H1 (cell line): ENCODE measurements around the gene FOXP2. TPM values are rescaled to one million over a fixed set of nuclear protein-coding genes. Genes with fewer than 3 reads are reported as not detected.

Experiments
- CTCF ChIA-PET: fragments of 300-600 bp; sonication (Branson Sonifier 250); formaldehyde crosslinking; loops from one replicate; lab custom pipeline; 2021; ENCODE audit not compliant: partially characterized antibody; lab: Charles Lee
- POLR2A ChIA-PET: fragments of 300-600 bp; sonication (Branson Sonifier 250); formaldehyde crosslinking; loops from one replicate; lab custom pipeline; 2021; ENCODE audit warnings: inconsistent platforms; ENCODE audit not compliant: partially characterized antibody; lab: Charles Lee
- DNase-seq, 2 experiments: peaks; one replicate each; pipeline versions ENCODE4 v3.0.0 to v3.0.0-alpha.2; 2010 to 2022; ENCODE audit warnings: low spot score in 2 of 2, low read depth in 1 of 2, mixed read lengths in 1 of 2
- FAIRE-seq: peaks from 2 replicates; lab custom pipeline; 2011; peaks lifted over from hg19 to GRCh38; lab: Jason Lieb, UNC
- H2AFZ ChIP-seq: 2 replicates; pipeline ENCODE4 v1.8.1; 2012; ENCODE audit warnings: low read length, inconsistent platforms
- H2AK5ac ChIP-seq: 2 replicates; pipeline ENCODE4 v1.6.1; 2013; ENCODE audit warnings: low read depth, low read length
- H2BK120ac ChIP-seq: replicated peaks from 2 replicates; pipeline ENCODE3; 2013; ENCODE audit warnings: low read depth, low read length, inconsistent platforms
- H2BK12ac ChIP-seq: 2 replicates; pipeline ENCODE4 v1.6.1; 2013; ENCODE audit warnings: low read depth, low read length
- H2BK15ac ChIP-seq: 2 replicates; pipeline ENCODE4 v1.6.1; 2013; ENCODE audit warnings: low read length
- H2BK20ac ChIP-seq: 2 replicates; pipeline ENCODE4 v1.6.1; 2013; ENCODE audit warnings: low read length
- H2BK5ac ChIP-seq: 2 replicates; pipeline ENCODE4 v1.6.1; 2013; ENCODE audit warnings: low read depth, low read length
- H3K14ac ChIP-seq: 2 replicates; pipeline ENCODE4 v1.6.1; 2013; ENCODE audit warnings: inconsistent platforms; ENCODE audit not compliant: insufficient read length
- H3K18ac ChIP-seq: 2 replicates; pipeline ENCODE4 v1.6.1; 2013; ENCODE audit warnings: low read length; ENCODE audit errors: extremely low read depth
- H3K23ac ChIP-seq: 2 replicates; pipeline ENCODE4 v1.6.1; 2013; ENCODE audit warnings: inconsistent platforms; ENCODE audit not compliant: insufficient read length
- H3K23me2 ChIP-seq: 2 replicates; pipeline ENCODE4 v1.6.1; 2013; ENCODE audit warnings: low read depth, low read length
- H3K27ac ChIP-seq: 2 replicates; pipeline ENCODE4 v1.6.1; 2011; ENCODE audit warnings: low read depth, low read length, inconsistent platforms
- H3K27me3 ChIP-seq, 4 experiments: replicated peaks in 1 of 4; 1 replicate in 1 of 4; 2 replicates in 3 of 4; pipeline versions ENCODE4 v1.6.1 to v1.8.1; 2011 to 2013; ENCODE audit warnings: low read length in 3 of 4, mild to moderate bottlenecking in 3 of 4, inconsistent platforms in 2 of 4, mixed read lengths in 2 of 4, moderate library complexity in 1 of 4; ENCODE audit not compliant: control insufficient read depth in 3 of 4, insufficient read depth in 3 of 4; ENCODE audit errors: extremely low read depth in 1 of 4
- H3K36me3 ChIP-seq, 4 experiments: 2 replicates each; pipeline versions ENCODE4 v1.6.1 to v1.8.1; 2011 to 2013; ENCODE audit warnings: mild to moderate bottlenecking in 4 of 4, low read length in 3 of 4, moderate library complexity in 2 of 4, control low read depth in 1 of 4, inconsistent platforms in 1 of 4; ENCODE audit not compliant: insufficient read depth in 4 of 4, control insufficient read depth in 2 of 4
- H3K4ac ChIP-seq: replicated peaks from 2 replicates; pipeline ENCODE3; 2013; ENCODE audit warnings: low read length, low read depth, mixed read lengths, inconsistent platforms; ENCODE audit not compliant: insufficient read length
- H3K4me1 ChIP-seq, 4 experiments: replicated peaks in 1 of 4; 1 replicate in 1 of 4; 2 replicates in 3 of 4; pipeline versions ENCODE4 v1.6.1 to v1.8.1; 2011 to 2013; ENCODE audit warnings: low read length in 3 of 4, inconsistent platforms in 2 of 4, mixed read lengths in 1 of 4; ENCODE audit not compliant: insufficient read depth in 4 of 4, control insufficient read depth in 3 of 4
- H3K4me2 ChIP-seq, 2 experiments: 2 replicates each; pipeline versions ENCODE4 v1.6.1 to v1.8.1; 2011 to 2013; ENCODE audit warnings: low read depth in 2 of 2, low read length in 2 of 2, control low read depth in 1 of 2, inconsistent platforms in 1 of 2, mild to moderate bottlenecking in 1 of 2; ENCODE audit not compliant: insufficient read depth in 1 of 2
- H3K4me3 ChIP-seq, 4 experiments: fragments of 200-600, 300-600 bp in 1 of 4; sonication (generic), shearing (Covaris generic), sonication (Bioruptor Twin) in 1 of 4; 2 replicates each; pipeline versions ENCODE4 v1.5.1 to v1.8.1; 2011 to 2016; ENCODE audit warnings: low read length in 4 of 4, low read depth in 3 of 4, control low read depth in 2 of 4, inconsistent platforms in 2 of 4, mild to moderate bottlenecking in 2 of 4, mixed read lengths in 1 of 4, moderate library complexity in 1 of 4; ENCODE audit not compliant: insufficient read depth in 2 of 4; ENCODE audit errors: extremely low read depth in 1 of 4
- H3K56ac ChIP-seq: replicated peaks from 2 replicates; pipeline ENCODE3; 2013; ENCODE audit warnings: low read depth, mild to moderate bottlenecking, mixed read lengths, low read length, inconsistent platforms; ENCODE audit not compliant: insufficient read length
- H3K79me1 ChIP-seq: 2 replicates; pipeline ENCODE4 v1.6.1; 2013; ENCODE audit warnings: low read depth, low read length, control low read depth
- H3K79me2 ChIP-seq, 2 experiments: 2 replicates each; pipeline versions ENCODE4 v1.6.1 to v1.8.1; 2012 to 2013; ENCODE audit warnings: low read length in 2 of 2, mild to moderate bottlenecking in 2 of 2, inconsistent platforms in 1 of 2; ENCODE audit not compliant: insufficient read depth in 2 of 2, control insufficient read depth in 1 of 2
- H3K9ac ChIP-seq, 4 experiments: replicated peaks in 1 of 4; 1 replicate in 1 of 4; 2 replicates in 3 of 4; pipeline versions ENCODE4 v1.6.1 to v1.8.1; 2011 to 2013; ENCODE audit warnings: low read depth in 3 of 4, low read length in 3 of 4, control low read depth in 2 of 4, mild to moderate bottlenecking in 2 of 4, moderate library complexity in 2 of 4, inconsistent platforms in 1 of 4; ENCODE audit errors: extremely low read depth in 1 of 4
- H3K9me3 ChIP-seq, 2 experiments: 2 replicates each; pipeline versions ENCODE4 v1.6.1 to v1.8.1; 2012 to 2013; ENCODE audit warnings: mild to moderate bottlenecking in 2 of 2, moderate library complexity in 2 of 2, control low read depth in 1 of 2, inconsistent platforms in 1 of 2, low read depth in 1 of 2, low read length in 1 of 2, mixed read lengths in 1 of 2; ENCODE audit not compliant: insufficient read depth in 2 of 2
- H4K20me1 ChIP-seq, 2 experiments: replicated peaks in 1 of 2; 2 replicates each; pipeline versions ENCODE3 to v1.8.1; 2011 to 2013; ENCODE audit warnings: inconsistent platforms in 2 of 2, low read length in 2 of 2, mild to moderate bottlenecking in 1 of 2; ENCODE audit not compliant: insufficient read depth in 2 of 2, control insufficient read depth in 1 of 2
- H4K5ac ChIP-seq: 2 replicates; pipeline ENCODE4 v1.6.1; 2013; ENCODE audit warnings: low read length, low read depth, mixed read lengths, inconsistent platforms; ENCODE audit not compliant: insufficient read length
- H4K8ac ChIP-seq: 2 replicates; pipeline ENCODE4 v1.8.0; 2013; ENCODE audit warnings: mild to moderate bottlenecking, moderate library complexity, low read length, inconsistent platforms; ENCODE audit not compliant: insufficient read depth; ENCODE audit errors: extremely low read depth
- H4K91ac ChIP-seq: replicated peaks from 2 replicates; pipeline ENCODE3; 2013; ENCODE audit warnings: low read length, mixed read lengths, inconsistent platforms; ENCODE audit not compliant: insufficient read length
- CTCF ChIP-seq, 3 experiments: IDR thresholded peaks; 1 replicate in 2 of 3; 2 replicates in 1 of 3; pipeline versions ENCODE4 v1.5.1 to v1.6.1; 2011; ENCODE audit warnings: low read length in 3 of 3, mild to moderate bottlenecking in 3 of 3, inconsistent platforms in 2 of 3, low read depth in 1 of 3, moderate library complexity in 1 of 3; ENCODE audit not compliant: insufficient read depth in 1 of 3; ENCODE audit errors: control extremely low read depth in 1 of 3
- POLR2AphosphoS5 ChIP-seq: IDR thresholded peaks from 2 replicates; pipeline ENCODE4 v1.6.1; 2011; ENCODE audit warnings: low read depth, low read length
- ZNF274 ChIP-seq: IDR thresholded peaks from 2 replicates; pipeline ENCODE4 v1.7.0; 2012; ENCODE audit warnings: low read length, borderline replicate concordance; ENCODE audit errors: extremely low read depth
- polyA plus RNA-seq, 7 experiments: library from polyadenylated mRNA; depleted of rRNA in 3 of 7; stranded (reverse) in 5 of 7; unstranded in 2 of 7; fragments of >200 nt in 5 of 7; fragments of 200-250 nt in 2 of 7; gene quantifications; 1 replicate in 5 of 7; 2 replicates in 1 of 7; 4 replicates in 1 of 7; pipeline versions ENCODE4 v1.2.1 to v1.2.3, GENCODE V29; 2011 to 2013; ENCODE audit warnings: missing spikeins in 2 of 7, mixed read lengths in 2 of 7
- total RNA-seq: library from RNA; stranded (reverse); fragmentation: NEBNext Ultra II Directional; extraction: Animal tissue kit (Norgen Biotek cat#: 25700); gene quantifications from 2 replicates; pipeline ENCODE4 v1.2.1, GENCODE V29; 2021

FOXP2 gene
- total and polyA plus RNA-seq, 2 of the 8 experiments (the other 6 are each of a cell fraction or from before 2014, with no cell fraction given), result 0.09 to 0.43 TPM

GRCh38 chr7:114670676-114671075, 256.1 kb downstream of the FOXP2 start:
- Histone ChIP-seq H3K79me2 (no peaks in the 10 kb centered on the region), H3K79me1 (no peaks in the 10 kb centered on the region), H4K8ac (no peak overlapping the region), H3K4me2 (no peak overlapping the region), H2BK12ac (no peak overlapping the region), H2BK20ac (no peak overlapping the region), H3K14ac (no peak overlapping the region), H3K4me1 (no peaks in the 10 kb centered on the region), H3K36me3 (no peaks in the 10 kb centered on the region), H3K9ac (no peak overlapping the region), H2BK5ac (no peak overlapping the region), H4K5ac (no peak overlapping the region), H3K56ac (no peak overlapping the region), H3K27ac (no peak overlapping the region), H3K18ac (no peak overlapping the region), H2BK15ac (no peak overlapping the region), H3K27me3 (no peaks in the 10 kb centered on the region), H3K4ac (no peak overlapping the region), H2AK5ac (no peak overlapping the region), H4K20me1 (no peaks in the 10 kb centered on the region), H2BK120ac (no peak overlapping the region), H4K91ac (no peak overlapping the region), H3K9me3 (no peaks in the 10 kb centered on the region), H2AFZ (no peak overlapping the region), H3K23ac (no peak overlapping the region), H3K23me2 (no peaks in the 10 kb centered on the region), H3K4me3 (no peak overlapping the region)
- POLR2A ChIA-PET, result no interaction called here
- FAIRE-seq (no peak), DNase-seq (no peak)
- CTCF ChIA-PET, result interaction anchor here (1.2 kb wide), 1 partner anchor 9 kb away, joined by 10 read pairs; no protein-coding TSS in a partner anchor
- TF ChIP-seq CTCF (IDR thresholded peaks at IDR 0.05; ENCODE audit: control extremely low read depth in 1 of 3, insufficient read depth in 1 of 3, low read depth in 1 of 3, low read length in 3 of 3) (no peak), POLR2AphosphoS5 (no peak), ZNF274 (no peak)
